ENCODE results near the gene DNAH2. TPM values are rescaled to one million over a fixed set of nuclear protein-coding genes. Genes with fewer than 3 reads are reported as not detected.

The DNAH2 gene
- total and polyA plus RNA-seq, 4 donors, result 1.5 to 14.0 (median 7.6) TPM

- Histone ChIP-seq H3K4me1 (ENCODE audit: control insufficient read depth in 5 of 5, insufficient read depth in 5 of 5, low read length in 5 of 5) (peaks cover 7 to 44% (median 14%) of the 10 kb centered on the region in 5 donors), H3K27ac (ENCODE audit: low read depth in 1 of 2, low read length in 1 of 2) (peak overlapping the region; percentile 94 to 98), H3K9ac (ENCODE audit: insufficient read depth in 1 of 2, low read length in 2 of 2) (peak overlapping the region; percentile 82 to 84), H3K27me3 (ENCODE audit: control insufficient read depth in 3 of 3, insufficient read depth in 3 of 3, low read length in 2 of 3) (no peaks in the 10 kb centered on the region), H3K4me3 (peak overlapping the region; percentile 54), H3K36me3 (ENCODE audit: control insufficient read depth in 4 of 4, insufficient read depth in 4 of 4, low read length in 4 of 4) (no peaks in the 10 kb centered on the region), H3K9me3 (ENCODE audit: control insufficient read depth in 4 of 4, insufficient read depth in 3 of 4, low read length in 3 of 4) (no peaks in the 10 kb centered on the region)
- TF ChIP-seq, protein P1, sequence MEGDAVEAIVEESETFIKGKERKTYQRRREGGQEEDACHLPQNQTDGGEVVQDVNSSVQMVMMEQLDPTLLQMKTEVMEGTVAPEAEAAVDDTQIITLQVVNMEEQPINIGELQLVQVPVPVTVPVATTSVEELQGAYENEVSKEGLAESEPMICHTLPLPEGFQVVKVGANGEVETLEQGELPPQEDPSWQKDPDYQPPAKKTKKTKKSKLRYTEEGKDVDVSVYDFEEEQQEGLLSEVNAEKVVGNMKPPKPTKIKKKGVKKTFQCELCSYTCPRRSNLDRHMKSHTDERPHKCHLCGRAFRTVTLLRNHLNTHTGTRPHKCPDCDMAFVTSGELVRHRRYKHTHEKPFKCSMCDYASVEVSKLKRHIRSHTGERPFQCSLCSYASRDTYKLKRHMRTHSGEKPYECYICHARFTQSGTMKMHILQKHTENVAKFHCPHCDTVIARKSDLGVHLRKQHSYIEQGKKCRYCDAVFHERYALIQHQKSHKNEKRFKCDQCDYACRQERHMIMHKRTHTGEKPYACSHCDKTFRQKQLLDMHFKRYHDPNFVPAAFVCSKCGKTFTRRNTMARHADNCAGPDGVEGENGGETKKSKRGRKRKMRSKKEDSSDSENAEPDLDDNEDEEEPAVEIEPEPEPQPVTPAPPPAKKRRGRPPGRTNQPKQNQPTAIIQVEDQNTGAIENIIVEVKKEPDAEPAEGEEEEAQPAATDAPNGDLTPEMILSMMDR (IDR thresholded peaks at IDR 0.05; ENCODE audit: control extremely low read depth, extremely low read depth), result no peak
- DNase-seq, result peak in 1 of 3 donors; percentile 63
- 1% methylated on average over 20 of the region's 20 CpGs for WGBS, 2 donors
- ATAC-seq (ENCODE audit: insufficient read depth, low FRiP score), result peak; percentile 9
Measured at GRCh38 chr17:7834542-7834956, 117.0 kb downstream of the DNAH2 start.

GRCh38 chr17:7834957-7835813 is 117.6 kb downstream of the DNAH2 start:
- no peaks in the 10 kb centered on the region for H3K27me3 ChIP-seq (ENCODE audit: control insufficient read depth in 3 of 3, insufficient read depth in 3 of 3, low read length in 2 of 3)
- WGBS, 2 donors, result 0 to 1% methylated on average over 59 to 69 of the region's 69 CpGs
- TF ChIP-seq, protein P1 (IDR thresholded peaks at IDR 0.05; ENCODE audit: control extremely low read depth, extremely low read depth), result peak; percentile 49
- peak; percentile 74 for ATAC-seq (ENCODE audit: insufficient read depth, low FRiP score)
- H3K9ac ChIP-seq (ENCODE audit: insufficient read depth in 1 of 2, low read length in 2 of 2), result peak overlapping the region; percentile 73 to 82
- H3K9me3 ChIP-seq (ENCODE audit: control insufficient read depth in 4 of 4, insufficient read depth in 3 of 4, low read length in 3 of 4), result no peaks in the 10 kb centered on the region
- H3K4me3 ChIP-seq, result peak overlapping the region; percentile 62
- peaks cover 7 to 50% (median 18%) of the 10 kb centered on the region in 5 donors for H3K4me1 ChIP-seq (ENCODE audit: control insufficient read depth in 5 of 5, insufficient read depth in 5 of 5, low read length in 5 of 5)
- peak; percentile 100 for DNase-seq
- H3K27ac ChIP-seq (ENCODE audit: low read depth in 1 of 2, low read length in 1 of 2), result peak overlapping the region; percentile 96 to 98
- peaks cover 0 to 2% (median 0%) of the 10 kb centered on the region in 4 donors for H3K36me3 ChIP-seq (ENCODE audit: control insufficient read depth in 4 of 4, insufficient read depth in 4 of 4, low read length in 4 of 4)

DNA sequence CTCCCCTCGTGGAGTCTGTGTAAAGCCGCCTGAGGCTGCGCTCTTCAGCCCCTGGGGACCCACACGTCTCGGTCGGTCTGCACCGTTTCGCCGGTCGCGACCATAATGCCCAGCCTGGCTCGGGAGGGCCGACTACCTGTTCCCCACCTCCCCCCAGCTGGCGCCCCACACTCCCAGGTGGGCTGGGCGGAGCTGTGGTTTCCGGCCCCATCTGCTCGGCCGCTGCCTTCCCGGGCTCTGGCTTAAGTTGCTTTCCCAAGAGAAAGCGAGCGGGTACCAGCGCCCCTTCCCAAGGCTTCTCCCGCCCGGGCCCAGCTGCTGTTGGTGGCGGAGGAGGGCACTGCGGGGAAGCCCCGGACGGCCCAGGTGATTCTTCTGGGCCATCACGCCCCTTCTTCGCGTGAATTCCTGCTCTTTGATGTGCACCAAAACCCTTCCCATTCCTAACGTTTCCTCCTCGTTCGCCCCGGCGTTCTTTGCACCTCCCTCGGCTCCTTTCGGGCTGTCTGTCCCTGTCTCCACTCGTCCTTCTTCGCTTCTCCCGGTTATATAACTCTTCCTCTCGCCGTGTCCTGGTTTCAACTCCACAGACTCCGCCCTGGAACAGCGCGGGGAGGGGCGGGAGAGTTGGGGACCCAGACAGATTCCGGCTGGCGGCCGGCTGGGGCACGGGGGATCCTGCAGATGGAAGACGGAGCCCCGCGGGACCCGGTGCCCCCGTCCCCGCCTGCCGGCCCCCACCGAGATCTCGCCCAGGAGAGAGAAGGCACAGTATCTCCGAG is 118.5 kb downstream of the DNAH2 start:
- Histone ChIP-seq H3K4me3 (peak overlapping the region; percentile 62), H3K27me3 (ENCODE audit: control insufficient read depth in 3 of 3, insufficient read depth in 3 of 3, low read length in 2 of 3) (no peaks in the 10 kb centered on the region), H3K9ac (ENCODE audit: insufficient read depth in 1 of 2, low read length in 2 of 2) (peak overlapping the region; percentile 44 to 76), H3K27ac (ENCODE audit: low read depth in 1 of 2, low read length in 1 of 2) (peak overlapping the region; percentile 96 to 98), H3K4me1 (ENCODE audit: control insufficient read depth in 5 of 5, insufficient read depth in 5 of 5, low read length in 5 of 5) (peaks cover 7 to 58% (median 19%) of the 10 kb centered on the region in 5 donors), H3K9me3 (ENCODE audit: control insufficient read depth in 4 of 4, insufficient read depth in 3 of 4, low read length in 3 of 4) (no peaks in the 10 kb centered on the region), H3K36me3 (ENCODE audit: control insufficient read depth in 4 of 4, insufficient read depth in 4 of 4, low read length in 4 of 4) (peaks cover 0 to 5% (median 4%) of the 10 kb centered on the region in 4 donors)
- TF ChIP-seq, protein P1 (IDR thresholded peaks at IDR 0.05; ENCODE audit: control extremely low read depth, extremely low read depth), result no peak
- 0 to 1% methylated on average over 60 to 61 of the region's 61 CpGs for WGBS, 2 donors
- peak; percentile 71 to 77 (median 76) for DNase-seq
- ATAC-seq (ENCODE audit: insufficient read depth, low FRiP score), result peak; percentile 12

Data from lung (tissue), 12 donors.